Cardiac septum (tissue), 1 donor: ENCODE data around the gene CCNYL1. TPM values are rescaled to one million over a fixed set of nuclear protein-coding genes. Genes with fewer than 3 reads are reported as not detected.
"Not testable (repeated sequence)": the region's sequence is repeated elsewhere in the genome, so short reads cannot be mapped to it uniquely, and the experiment has no call there.

Experiments
- DNase-seq: peaks from one replicate; pipeline ENCODE4 v3.0.0-alpha.2; 2020; ENCODE audit warnings: low spot score
- intact Hi-C: fragments of 100-400 bp; cut with DNase I; formaldehyde crosslinking; loops from one replicate; pipeline ENCODE4 v1.14.0; 2022
- long read RNA-seq: library from polyadenylated mRNA; unstranded; transcript quantifications from one replicate; pipeline ENCODE4 v2.0.0, GENCODE V29; 2021
- total RNA-seq: library from RNA; stranded (reverse); fragmentation: NEBNext Ultra II Directional; extraction: Animal tissue kit (Norgen Biotek cat#: 25700); gene quantifications from one replicate; pipeline ENCODE4 v1.2.1, GENCODE V29; 2021
- donor health status: DM: no; HTN: no; CAD: no.

Gene CCNYL1
- 12.0 TPM for total RNA-seq
- long read RNA-seq, transcript CCNYL1-201 (10 exons, 3,767 nt): major isoform, 8 of 14 reads
- long read RNA-seq, partial matches to known transcripts: 0 of 14 reads
- long read RNA-seq, other reads (novel, unspliced or antisense): 5 of 14 reads

DNA sequence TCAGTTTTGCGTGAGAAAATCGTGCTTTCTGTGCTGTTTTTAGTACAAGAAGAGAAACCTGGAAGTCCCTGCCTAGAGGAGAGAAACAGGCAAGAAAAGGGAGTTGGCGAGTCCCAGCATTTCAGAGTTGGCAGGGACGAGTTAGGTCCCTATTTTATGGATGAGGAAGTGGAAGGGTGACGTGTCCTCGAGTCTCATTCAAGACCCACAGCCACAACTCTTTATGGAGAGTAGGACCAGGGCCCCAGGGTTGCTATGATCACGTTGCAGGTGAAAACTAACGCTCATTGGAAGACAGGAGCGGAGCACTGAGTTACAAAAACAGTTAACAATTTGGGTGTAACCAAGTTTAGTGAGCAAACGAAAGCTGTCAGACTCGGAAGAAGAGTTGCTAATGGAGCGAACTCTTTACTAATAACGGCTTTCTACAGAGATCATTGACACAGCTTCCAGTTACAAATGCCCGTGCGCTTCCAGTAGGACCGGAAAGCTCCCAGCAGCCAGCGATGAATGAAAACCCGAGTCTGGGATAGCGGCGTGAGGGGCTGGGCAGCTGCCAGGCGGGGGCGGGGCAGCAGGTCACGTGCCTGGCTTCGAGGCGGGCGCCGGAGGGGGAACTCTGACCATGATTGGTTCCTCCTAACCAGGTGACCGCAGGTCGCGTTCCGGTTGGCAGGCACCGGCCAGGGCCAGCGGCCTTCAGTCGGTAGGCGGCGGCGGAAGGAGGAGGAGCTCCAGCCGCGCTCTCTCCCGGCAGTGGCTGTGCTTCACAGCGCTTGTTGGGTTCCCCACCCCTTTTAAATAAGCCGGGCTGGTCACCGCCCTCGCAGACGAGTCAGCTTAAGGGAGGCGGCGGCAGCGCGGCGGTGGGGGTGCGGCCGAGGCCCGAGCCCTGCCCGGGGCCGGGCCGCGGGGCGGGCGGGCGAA lies at the start of gene CCNYL1:
Gene CCNYL1, plus strand, starts transcription at position 827 of the 927 bp plus-strand sequence. CDS start 257 bp downstream, outside the sequence.
- intact Hi-C loops: loop anchor here (1.0 to 5.0 kb wide), 2 partner anchors 86 to 184 kb away; partner anchors contain the start of genes CREB1 and METTL21A
- DNase-seq: peak; percentile 100

DNA sequence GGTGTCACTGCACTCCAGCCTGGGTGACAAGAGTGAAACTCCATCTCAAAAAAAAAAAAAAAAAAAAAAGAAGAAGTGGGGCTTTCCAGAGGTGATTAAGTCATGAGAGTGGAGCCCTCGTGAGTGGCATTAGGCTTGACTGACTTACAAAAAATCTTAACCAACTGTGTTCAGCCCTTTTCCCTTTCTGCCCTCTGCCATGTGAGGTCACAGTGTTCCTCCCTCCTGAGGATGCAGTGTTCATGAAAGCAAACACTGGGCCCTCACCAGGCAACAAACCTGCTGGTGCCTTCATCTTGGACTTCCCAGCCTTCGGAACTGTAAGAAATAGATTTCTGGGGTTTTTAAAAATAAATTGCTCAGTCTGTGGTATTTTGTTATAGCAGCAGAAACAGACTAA lies 49.2 kb upstream of the CCNYL1 start:
- no peak for DNase-seq
- intact Hi-C loops: no loop called here

DNA sequence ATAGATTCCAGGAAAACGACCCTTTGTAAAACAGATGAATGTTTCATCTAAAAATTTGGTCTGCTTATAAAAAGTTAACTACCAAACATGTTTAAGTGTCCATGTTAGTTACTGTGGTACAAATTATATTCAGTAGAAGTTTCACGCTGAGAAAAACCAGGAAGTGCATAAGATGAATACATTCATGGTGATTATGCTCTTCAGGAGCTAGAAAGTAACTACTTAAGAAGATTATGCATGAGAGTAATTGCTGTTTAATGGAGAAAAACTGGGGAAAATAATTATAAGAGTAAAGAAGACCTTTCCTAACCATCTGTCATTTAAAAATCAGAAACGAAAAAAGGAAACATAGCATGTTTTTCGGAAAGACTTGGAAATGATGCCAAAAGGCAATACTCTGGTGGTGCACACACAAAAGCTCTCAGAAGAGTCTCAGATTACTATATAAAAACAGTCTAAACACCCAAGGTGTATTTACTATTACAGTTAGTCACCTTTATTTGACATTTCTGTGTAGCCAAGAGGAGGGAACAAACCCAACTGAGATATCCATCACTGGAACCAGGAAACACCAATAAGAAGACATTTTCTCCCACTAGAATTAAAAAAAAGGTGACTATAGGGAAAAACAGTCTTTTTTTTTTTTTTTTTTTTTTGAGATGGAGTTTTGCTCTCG lies 47.4 kb upstream of the CCNYL1 start:
- intact Hi-C loops: no loop called here
- DNase-seq: no peak

DNA sequence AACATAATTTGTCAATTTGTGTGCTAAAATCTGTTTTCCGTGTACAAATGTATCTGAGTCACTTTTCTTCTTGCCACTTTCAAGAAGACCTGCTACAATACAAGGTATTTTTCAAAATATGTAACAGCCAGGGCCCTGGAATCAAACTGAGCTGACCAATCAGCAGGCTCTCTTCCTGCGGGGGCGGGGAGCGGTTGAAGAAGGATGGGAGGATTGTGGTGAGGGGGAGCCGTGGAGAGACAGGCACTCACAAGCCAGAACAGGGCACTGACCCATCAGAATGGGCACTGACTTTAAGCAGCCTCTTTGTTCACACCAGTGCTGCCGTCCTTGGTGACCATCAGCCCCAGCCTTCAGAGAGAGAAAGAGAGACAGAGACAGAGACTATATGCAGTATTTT lies 40.6 kb upstream of the CCNYL1 start:
- intact Hi-C loops: no loop called here
- DNase-seq: no peak

DNA sequence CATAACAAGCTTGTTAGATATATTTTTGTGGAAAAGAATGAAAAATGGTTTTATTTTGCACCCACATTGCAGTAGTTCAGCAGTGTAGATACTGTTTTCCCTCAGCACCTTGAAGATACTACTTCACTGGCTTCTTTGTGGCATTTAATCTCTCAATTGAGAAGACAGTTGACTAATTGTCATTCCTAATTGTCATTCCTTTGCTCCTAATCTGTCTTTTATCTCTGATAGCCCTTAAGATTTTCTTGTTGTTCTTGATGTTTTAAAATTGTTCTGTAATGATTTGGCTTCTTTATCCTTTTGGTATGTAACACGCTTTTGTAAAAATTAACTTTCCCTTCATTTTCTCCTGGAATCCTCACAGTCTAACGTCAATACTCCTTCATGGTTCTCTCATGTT lies 38.0 kb upstream of the CCNYL1 start:
- DNase-seq: no peak
- intact Hi-C loops: no loop called here

DNA sequence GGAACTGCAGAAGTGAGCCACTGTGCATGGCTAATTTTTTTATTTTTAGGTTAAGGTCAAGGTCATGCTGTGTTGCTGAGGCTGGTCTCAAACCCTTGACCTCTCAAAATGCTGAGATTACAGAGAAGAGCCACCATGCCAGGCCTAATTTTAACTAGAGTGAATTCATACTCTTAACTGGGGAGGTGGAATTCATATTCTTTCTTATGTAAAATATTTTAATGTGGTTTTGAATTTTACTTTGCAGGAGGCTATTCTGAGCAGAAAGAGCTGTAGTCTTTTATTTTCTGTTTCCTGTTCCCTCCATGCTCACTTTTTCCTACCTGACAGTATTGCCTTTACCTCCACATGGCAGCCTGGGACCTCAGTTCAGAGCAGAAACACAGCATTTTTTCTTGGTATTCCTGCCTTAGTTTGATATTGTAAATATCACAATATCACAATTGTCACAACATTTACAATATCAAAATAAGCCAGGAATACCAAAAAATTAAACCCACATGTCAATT lies 37.1 kb upstream of the CCNYL1 start:
- intact Hi-C loops: no loop called here

DNA sequence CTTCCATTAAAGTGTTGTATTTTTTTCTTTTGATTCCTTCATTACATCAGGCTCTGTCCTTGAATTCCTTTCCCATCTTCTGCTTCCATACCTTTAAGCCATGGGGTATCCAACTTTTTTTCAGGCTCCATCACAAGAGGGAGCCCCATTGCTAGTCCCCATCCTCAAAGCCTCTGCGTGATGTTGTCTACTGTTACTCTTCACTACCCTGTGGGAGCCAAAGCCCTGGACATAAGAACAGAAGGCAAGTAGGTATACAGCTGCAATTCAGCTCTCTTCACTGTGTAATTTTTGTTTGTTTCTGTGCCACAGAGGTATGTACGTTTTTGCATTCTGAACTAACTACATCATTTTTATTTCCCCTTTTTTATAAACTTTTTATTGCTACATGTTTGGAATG lies 36.6 kb upstream of the CCNYL1 start:
- intact Hi-C loops: no loop called here
- DNase-seq: no peak

More for the DNA sequence above, 37.1 kb upstream of the CCNYL1 start:
- no peak for DNase-seq

DNA sequence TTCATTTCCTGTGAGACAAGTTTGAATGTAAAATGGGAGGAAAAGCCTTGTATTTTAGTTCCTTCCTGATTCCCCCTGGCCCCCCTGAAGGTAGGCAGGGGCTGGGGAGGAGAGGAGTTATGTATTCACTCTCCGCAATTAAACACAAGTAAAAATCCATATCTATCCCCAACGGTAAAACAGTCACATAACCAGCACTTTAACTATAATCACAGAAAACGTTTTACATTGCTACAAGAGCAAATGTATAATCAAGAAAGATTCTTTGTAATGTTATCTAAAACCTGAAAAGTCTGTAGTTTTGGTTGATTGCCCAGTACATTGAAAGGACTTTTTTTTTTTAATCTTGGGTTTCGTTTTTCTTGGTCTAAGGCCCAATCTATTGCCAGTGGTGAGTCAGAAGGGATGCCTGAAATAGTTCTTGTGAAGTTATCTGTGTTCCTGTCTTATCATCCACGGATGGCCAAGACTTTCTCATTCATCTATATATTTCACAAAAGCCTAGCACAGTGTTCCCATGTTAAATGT lies 34.5 kb upstream of the CCNYL1 start:
- intact Hi-C loops: no loop called here
- no peak for DNase-seq

DNA sequence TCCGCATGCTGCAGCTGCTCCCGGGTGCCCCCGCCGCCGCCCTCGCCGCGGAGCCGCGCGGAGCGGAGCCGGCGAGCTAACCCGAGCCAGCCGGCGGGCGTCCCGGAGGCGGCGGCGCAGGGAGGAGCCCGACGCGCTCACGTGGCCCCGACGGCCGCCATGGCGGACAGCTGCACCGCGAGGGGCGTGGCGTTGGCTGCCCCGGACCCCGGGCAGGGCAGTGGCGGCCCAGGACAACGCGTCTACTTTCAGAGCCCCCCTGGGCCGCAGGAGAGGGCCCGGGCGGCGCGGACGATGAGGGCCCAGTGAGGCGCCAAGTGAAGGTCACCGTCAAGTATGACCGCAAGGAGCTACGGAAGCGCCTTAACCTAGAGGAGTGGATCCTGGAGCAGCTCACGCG lies 30.0 kb upstream of the CCNYL1 start:
- intact Hi-C loops: no loop called here

DNA sequence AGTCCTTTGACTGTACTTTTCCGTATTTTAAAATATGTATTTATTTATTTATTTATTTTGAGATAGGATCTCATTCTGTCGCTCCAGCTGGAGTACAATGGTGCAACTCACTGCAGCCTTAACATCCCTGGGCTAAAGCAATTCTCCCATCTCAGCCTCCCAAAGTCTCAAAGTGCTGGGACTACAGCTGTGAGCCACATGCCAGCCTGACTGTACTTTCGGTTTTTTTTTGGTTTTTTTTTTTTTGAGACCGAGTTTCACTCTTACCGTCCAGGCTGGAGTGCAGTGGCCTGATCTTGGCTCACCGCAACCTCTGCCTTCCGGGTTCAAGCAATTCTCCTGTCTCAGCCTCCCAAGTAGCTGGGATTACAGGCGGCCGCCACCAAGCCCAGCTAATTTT lies 28.9 kb upstream of the CCNYL1 start:
- DNase-seq: no peak
- intact Hi-C loops: no loop called here

More for the DNA sequence above, 30.0 kb upstream of the CCNYL1 start:
- no peak for DNase-seq

DNA sequence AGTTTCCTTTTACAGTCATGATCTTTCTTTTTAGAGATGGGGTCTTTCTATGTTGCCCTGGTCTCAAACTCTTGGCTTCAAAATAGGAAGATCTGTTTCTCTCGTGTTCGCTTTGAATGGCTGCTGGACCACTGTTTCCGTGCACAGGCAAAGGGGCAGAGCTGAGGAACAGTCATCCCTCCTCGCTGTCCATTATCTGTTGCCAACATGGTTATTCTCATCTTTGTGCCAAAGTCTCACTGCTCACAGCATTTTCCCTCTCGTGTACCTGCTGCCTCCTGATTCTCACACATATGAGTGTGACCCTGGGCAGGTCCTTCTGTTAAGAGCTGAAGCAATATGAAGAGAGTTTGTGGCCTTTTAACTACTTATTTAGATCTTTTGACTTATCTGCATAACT lies 28.0 kb upstream of the CCNYL1 start:
- no peak for DNase-seq
- intact Hi-C loops: no loop called here

DNA sequence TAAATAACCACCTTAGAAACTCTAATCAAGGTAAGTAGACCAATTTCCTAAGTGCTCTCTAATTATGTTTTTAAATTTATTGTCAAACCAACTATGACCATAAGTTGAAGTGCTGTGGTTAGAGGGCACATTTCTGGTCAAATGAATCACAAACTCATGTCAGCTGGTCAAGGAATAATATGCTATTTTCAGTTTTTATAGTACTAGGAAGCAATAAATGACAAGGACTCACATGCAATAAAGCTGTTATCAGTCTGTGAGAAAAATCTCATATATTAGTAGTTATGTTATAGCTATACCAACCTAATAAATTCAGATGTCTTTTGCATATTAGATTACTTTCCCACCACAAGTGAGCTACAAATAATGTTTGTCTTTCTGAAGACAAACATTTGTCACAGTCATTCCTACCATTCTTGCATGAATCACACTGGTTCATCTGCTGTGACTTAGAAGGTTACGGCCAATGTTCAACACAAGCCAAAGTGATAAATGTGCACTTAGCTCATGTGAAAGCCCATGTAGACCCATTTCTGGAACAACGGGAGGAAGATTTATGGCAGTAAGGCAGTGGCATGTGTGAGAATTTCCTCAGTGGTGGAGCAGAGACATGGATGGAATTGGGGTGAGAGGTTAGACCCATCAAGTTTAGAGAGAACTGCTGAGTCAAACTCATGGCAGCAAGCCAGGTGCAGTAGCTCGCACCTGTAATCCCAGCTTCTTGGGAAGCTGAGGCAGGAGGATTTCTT lies 27.4 kb upstream of the CCNYL1 start:
- intact Hi-C loops: no loop called here
- no peak for DNase-seq

DNA sequence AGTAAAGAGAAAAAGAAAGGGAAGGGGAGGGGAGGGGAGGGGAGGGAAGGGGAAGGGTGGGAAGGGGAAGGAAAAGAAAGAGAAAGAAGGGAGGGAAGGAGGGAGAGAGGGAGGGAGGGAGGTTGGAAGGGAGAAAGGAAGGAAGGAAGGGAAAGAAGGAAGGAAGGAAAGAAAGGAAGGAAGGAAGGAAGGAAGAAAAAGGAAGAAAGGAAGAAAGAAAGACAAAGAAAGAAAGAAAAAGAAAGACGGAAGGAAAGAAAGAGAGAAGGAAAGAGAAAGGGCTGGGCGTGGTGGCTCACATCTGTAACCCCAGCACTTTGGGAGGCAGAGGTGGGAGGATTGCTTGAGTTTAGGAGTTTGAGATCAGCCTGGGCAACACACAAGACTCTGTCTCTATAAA lies 24.6 kb upstream of the CCNYL1 start:
- DNase-seq: no peak
- intact Hi-C loops: no loop called here

DNA sequence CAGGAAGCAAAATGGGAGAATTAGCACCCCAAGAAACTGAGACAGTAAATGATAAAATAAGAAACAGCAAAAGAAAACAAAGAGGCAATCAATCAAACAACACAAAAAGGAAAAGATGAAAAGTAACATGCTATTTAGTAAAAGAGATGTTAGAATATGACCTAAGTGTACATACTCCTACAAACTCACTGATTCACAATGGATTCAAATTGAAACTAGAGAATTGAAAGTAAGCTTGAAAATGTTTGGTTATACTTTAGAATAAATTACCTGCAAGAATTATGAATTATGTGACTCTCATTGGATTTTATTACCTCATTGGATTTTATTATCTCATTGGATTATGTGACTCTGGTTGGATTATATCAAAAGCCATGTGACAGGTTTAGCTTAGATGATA lies 22.8 kb upstream of the CCNYL1 start:
- DNase-seq: no peak
- intact Hi-C loops: no loop called here

DNA sequence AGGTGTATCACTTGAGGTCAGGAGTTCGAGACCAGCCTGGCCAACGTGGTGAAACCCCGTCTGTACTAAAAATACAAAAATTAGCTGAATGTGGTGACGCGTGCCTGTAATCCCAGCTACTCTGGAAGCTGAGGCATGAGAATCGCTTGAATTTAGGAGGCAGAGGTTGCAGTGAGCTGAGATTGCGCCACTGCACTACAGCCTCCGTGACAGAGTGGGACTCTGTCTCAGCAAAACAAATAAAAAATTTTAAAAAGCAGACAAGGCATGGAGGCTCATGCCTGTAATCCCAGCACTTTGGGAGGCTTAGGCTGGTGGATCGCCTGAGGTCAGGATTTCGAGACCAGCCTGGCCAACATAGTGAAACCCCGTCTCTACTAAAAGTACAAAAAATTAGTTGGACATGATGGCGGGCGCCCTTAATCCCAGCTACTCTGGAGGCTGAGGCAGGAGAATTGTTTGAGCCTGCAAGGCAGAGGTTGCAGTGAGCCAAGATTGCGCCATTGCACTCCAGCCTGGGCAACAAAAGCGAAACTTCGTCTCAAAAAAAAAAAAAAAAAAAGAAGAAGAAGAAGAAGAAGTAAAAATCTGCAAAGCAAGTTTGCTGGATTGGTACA lies 20.5 kb upstream of the CCNYL1 start:
- DNase-seq, intact Hi-C loops: not testable (repeated sequence)

DNA sequence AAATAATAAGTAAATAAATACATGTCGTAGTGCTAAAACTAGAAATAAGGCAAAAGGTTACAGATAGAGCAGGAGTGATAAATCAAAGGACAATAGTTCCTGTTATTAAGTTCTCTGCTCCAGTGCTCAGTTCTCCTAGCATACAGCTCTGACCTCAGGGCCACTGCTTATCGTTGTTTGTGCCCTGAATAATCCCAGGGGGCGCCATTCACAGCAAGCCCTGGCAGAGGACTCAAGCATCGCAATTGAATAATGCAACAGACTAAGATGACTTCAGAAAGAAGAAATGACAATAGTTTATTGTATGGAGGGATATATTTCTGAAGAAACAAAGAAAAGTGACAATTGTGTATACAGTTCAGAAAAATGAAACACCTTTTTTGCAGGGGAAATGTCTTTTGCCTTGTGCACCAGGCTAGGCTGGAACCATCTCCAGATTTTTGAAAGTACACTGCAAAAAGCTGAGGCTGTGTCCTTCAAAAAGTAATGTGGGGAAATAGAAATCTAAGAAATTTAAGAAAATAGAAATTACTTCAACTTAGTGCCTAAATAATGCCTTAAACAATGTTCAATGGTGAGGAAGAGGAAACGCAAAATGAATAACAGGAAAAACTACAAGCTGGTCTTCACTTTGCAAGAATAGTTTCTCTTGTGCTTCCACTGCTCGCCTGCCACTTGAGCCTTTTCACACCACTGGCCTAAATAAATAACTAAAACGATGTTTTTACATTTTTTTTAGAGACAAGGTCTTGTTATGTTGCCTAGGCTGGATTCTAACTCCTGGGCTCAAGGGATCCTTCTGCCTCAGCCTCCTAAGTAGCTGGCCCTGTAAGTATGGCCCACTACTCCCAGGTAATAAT lies 19.0 kb upstream of the CCNYL1 start:
- intact Hi-C loops: no loop called here
- DNase-seq: no peak

DNA sequence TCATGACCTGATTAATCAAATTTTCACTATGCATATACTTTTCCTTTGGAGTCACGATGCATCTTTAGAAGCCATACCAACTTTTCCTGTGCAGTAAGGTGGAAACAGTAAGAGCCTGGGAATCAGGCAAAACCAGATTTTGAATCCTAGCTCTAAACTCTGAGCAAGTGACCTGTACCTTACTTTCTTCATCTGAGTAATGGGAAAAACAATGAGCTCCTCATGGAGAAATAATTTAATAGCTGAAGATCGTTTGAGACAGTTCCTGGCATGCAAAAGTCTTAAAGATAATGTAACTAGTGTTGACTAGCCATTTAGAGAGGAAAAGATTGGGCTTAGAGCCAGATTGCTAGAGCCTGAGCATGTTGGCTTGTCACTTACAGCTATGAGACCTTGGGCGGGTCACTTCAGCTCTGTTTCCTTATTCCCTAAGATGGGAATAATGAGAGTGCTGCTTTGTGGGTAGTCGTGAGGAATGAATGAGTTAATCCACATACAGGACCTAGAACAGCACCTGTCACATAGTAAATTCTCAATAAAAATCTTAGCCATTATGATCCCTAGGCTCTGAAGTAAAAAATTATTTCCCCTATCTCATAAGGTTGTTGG lies 17.7 kb upstream of the CCNYL1 start:
- DNase-seq: no peak
- intact Hi-C loops: no loop called here
